NCI-H748 (cell line): ENCODE measurements around the gene PARP11.

Experiments
- DNase-seq: peaks from one replicate; lab custom pipeline; 2025; ENCODE audit not compliant: unreplicated experiment; lab: John Stamatoyannopoulos, UW

The PARP11 gene

DNA sequence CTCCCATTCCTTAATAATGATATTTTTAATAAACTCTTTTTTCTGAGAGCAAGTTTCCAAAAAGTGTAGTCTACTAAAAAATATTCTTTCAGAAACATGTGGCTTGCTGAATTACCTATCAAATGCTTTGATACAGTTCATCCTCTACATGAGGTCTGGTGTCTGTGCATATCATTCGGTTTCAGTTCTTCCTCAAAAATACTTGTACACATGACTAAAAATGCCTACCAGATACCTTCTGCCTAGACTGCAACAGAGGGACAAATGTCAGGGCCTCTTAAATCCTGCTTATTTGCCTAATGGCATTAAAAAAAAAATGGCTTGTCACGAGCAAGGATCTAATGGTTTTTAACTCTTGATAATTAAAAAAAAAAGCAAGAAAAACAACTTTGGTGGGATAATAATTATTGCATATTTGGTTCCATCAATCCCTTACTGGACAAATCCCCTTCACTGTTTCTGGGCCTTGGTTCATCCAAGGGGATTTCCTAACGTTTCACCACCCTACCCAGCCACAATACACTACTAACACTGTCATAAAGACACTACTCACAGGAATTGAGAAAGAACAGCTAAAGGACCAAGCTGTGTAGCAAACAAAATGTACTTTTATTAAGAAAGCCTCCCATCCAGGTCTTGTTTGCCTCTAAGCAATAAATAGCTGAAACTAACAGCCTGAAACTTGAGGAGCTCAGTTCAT is 45.7 kb downstream of the PARP11 start:
- no peak for DNase-seq

DNA sequence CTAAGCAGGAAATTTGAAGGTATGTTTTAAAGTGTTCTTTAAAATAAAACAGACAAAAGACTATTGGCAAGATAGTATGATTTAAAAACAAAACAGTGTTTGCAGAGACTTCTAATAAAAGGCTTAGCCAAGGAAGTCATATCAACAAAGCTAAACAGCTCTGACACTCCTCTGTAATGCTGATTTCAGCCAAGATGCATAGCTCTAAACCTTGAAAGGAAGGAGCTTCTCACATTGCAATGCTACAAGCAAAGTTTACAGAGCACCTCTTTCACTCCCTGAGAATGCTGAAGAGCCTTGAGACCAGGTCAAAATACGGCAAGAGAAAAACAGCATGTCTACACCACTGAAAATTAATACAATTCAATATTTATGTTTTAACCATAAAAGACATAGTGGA is 51.8 kb downstream of the PARP11 start:
- no peak for DNase-seq

DNA sequence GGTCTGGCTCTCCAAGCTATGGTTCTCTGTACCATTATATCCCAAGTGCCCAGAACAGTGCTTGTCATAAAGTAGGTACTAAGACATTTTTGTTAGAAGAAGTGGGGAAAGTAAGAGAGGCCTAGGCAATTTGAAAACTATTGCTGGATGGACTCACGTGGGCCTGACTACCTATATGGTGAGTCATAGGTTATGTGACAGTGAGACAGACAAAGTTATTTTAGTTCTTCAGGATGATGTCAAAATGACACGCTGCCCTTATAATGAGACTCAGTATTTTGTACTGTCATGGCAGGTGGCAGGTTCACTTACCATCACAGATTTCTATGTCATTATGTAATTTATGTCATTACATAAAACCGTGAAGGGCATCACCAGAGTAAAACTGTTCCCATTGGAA is 53.1 kb downstream of the PARP11 start:
- no peak for DNase-seq

- DNase-seq, result no peak
Measured at GRCh38 chr12:3816266-3816665, 56.9 kb downstream of the PARP11 start.

DNA sequence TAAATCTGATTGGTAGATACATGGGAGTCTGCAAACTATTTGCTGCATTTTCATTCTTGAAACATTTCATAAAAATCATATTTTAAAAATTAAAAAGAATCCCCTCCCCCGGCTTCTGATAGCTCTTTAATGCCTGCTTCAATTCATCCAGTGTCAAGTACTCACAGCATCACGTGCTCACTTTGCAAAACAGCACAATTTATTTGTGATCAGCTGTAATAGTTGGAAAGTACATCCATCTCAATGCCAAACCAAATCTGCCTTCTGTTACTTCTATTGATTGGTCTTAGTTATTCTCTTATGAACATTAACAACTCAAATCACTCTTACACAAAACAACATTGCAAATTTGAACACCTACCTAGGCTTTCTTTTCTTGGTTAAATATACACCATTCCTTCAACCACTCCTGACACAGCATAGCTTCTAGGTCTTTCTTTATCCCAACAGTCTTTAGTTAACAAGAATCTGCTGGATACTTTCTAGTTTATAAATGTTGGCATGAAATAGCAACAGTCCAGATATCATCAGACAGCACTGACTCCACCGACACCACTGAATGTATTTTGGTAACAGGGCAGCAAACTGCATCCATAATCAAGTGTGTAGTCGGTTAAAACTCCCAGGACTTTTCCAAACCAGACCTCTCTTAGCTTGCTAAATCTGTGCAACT is 58.0 kb downstream of the PARP11 start:
- DNase-seq, result no peak

DNA sequence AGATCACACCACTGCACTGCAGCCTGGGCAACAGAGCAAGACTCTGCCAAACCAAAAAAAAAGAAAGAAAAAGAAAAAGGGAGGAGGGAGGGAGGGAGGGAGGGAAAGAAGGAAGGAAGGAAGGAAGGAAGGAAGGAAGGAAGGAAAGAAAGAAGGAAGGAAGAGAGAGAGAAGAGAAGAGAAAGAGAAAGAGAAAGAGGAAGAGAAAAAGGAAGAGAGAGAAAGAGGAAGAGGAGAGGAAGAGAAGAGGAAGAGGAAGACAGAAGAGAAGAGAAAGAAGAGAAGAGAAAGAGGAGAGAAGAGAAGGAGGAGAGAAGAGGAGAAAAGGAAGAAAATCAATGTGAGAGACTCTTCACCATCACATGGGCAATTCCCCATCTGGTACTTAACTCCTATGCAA is 62.7 kb downstream of the PARP11 start:
- no peak for DNase-seq

GRCh38 chr12:3810016-3810370 is 63.2 kb downstream of the PARP11 start:
- DNase-seq, result no peak

GRCh38 chr12:3809357-3810015 is 63.7 kb downstream of the PARP11 start:
- no peak for DNase-seq

DNA sequence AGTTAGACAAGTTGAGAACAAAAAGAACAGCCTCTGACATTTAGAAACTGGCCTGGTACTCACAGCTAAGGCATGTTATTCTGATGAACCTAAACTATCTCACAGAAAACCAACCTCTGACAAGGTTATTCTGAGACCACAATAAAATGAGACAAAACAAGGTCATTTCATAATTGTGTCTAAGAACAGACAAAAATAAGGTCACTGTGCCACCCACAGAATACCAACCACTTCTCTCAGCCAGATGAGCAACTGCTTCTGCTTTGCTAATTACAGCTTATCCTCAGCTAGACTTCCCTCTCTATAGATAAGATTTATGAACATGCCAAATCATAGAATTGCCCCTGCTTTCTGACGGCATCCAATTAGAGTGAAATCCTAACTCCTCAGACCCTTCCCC is 68.1 kb downstream of the PARP11 start:
- DNase-seq, result no peak

DNA sequence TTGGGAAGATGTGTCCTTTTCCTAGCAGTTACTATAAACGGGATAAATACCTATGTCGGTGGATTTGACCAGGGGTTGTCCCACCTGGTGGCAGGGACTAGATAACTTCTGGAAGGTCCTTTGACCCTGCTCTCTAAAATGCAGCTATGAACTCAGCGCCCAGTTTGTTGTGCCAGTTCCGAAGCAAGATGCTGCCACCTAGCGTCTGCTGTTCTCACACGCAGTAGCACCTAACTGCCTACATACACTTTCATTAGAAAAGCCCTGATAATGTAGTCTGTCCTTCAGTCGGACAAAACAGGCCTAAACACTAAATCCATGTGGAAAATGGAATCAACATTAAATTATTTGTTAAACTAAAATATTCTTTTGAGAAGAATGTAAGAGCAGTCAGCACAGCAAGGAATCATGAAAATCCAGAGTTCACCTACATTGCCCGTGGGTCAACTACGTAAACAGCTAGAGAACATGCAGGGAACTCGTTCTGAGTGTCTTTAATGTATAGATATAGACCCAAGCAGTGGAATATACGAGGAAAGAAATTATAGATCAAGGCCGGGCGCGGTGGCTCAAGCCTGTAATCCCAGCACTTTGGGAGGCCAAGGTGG is 69.2 kb downstream of the PARP11 start:
- peak; percentile 70 for DNase-seq

DNA sequence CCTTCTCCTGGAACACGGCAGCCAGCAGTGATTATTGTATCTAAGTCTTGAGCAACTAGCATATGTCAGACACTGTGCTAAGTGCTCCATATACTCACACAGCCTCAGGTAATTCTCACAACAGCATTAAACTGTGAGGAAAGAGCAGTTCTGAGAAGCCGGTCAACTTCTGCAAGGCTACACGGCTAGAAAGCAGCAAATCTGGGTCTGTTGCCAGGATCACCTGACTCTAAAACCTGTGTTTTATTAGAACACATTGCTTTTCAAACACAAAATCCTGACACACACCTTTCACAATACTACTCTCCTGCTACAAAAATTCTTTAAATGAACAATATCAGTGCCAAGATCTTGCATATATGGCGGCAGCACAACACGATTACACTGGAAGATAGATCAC is 70.5 kb downstream of the PARP11 start:
- DNase-seq, result no peak

- DNase-seq, result no peak
Measured at GRCh38 chr12:3797531-3798048, 75.6 kb downstream of the PARP11 start.

DNA sequence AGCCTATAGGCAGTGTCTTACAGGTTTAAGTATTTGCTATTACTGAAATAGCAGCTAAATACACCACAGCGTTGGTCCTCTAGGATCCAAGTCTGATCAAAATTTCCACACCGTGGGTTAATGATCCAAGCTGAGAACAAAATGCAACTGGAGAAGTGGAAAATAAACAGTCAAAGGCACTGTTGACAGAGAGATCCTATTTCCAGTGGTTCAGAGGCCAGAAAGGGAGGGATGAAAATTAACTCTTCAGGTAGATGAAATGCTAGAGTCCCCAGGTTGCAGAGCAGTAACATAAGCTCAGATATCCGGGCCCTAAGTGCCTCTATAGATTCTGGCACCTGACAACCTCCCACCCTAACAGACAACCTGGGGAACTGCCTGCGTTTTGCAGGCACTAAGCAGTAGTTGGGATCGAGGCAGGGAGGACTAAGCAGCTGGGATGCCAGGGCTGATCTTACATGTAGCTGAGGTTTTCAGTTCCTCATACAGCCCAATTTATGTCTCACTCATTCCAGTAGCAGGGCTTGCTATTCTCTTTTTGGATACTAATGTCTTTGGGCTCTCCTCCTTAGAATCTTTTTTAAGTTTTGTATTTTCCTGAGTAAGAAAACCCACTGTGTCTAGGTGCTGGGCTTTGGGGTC is 77.6 kb downstream of the PARP11 start:
- peak; percentile 90 for DNase-seq

DNA sequence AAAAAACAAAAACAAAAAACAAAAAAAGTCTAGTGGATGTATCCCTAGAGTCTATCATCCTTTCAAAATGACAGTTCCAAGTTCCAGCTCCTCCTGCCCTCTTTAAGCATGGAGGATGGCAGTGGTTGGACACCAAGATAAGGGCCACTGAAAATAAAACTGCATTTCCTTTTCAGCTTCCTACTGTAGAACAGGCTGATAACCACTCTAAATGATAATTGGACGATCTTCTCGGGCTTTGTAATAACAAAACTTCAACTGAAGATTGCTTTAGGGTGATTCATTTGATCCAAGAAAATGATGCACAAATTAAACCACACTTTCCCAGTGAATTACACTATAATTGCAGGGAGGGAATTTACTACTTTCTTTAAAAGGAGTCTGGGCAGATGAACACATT is 78.1 kb downstream of the PARP11 start:
- DNase-seq, result peak; percentile 55

- no peak for DNase-seq
Measured at GRCh38 chr12:3792623-3793288, 80.4 kb downstream of the PARP11 start.

DNA sequence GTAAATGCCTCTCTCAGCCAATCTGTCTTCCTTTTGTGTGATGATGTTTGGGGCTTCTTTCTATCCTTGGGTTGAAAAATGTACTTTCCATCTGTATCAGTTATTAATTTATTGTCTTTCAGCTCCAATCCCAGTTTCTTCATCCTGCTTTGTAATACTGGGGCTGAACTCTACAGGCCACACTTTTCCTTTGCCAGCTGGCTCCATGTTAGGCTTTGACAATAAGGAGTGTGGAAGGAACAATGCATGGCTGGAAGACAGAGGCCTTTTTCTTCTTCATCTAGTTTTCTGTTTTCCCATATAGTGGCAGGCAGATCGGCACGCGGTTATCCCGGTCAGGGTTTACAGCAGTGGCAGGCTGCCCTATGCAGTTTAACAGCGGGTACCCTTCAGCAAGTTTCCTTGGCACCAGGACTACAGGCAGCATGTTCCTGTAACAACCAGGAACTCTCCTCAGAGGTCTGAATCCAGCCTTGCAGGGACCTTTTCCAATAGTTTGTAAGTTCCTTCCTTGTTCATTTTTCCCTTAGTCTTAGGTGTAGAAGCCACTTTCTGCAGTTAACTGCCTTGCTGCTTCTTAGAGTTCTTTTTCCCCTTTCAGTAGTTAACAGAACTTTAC is 81.8 kb downstream of the PARP11 start:
- DNase-seq, result no peak

GRCh38 chr12:3790642-3791041 is 82.6 kb downstream of the PARP11 start:
- DNase-seq, result no peak

GRCh38 chr12:3789838-3790237 is 83.4 kb downstream of the PARP11 start:
- DNase-seq, result no peak

GRCh38 chr12:3777206-3777809 is 95.9 kb downstream of the PARP11 start:
- DNase-seq, result peak; percentile 57
